Effector memory CD8-positive, alpha-beta T cell (primary cell): Measurements from ENCODE around the gene S100A4.
A peak's percentile ranks its signal among the peaks of the same experiment; 100 is the strongest.

ENCODE experiments used
- ATAC-seq: fragments of 150-1000 bp; cut with Tn5 transposase; replicated peaks from 2 replicates; pipeline ENCODE4 v1.10.0; 2021; ENCODE audit warnings: mild to moderate bottlenecking, moderate library complexity
- DNase-seq, 3 experiments: peaks; one replicate each; pipeline ENCODE4 v3.0.0; 2021
- H3K27ac Mint-ChIP-seq, 2 donors: one replicate each; pipeline ENCODE4 v1.8.0; 2022; ENCODE audit warnings: mild to moderate bottlenecking in 2 of 2, mixed read lengths in 2 of 2, moderate library complexity in 2 of 2
- H3K27me3 Mint-ChIP-seq, 2 donors: one replicate each; pipeline ENCODE4 v1.8.0; 2022; ENCODE audit warnings: mixed read lengths in 2 of 2
- H3K36me3 Mint-ChIP-seq: one replicate; pipeline ENCODE4 v1.8.0; 2022; ENCODE audit warnings: mild to moderate bottlenecking, moderate library complexity, mixed read lengths; ENCODE audit not compliant: insufficient read depth
- H3K4me1 Mint-ChIP-seq, 2 donors: one replicate each; pipeline ENCODE4 v1.8.0; 2022; ENCODE audit warnings: low read depth in 2 of 2, mixed read lengths in 2 of 2
- H3K4me3 Mint-ChIP-seq, 2 donors: one replicate each; pipeline ENCODE4 v1.8.0; 2022; ENCODE audit warnings: mild to moderate bottlenecking in 2 of 2, mixed read lengths in 2 of 2, moderate library complexity in 2 of 2
- H3K9me3 Mint-ChIP-seq, 2 donors: one replicate each; pipeline ENCODE4 v1.8.0; 2022; ENCODE audit warnings: mixed read lengths in 2 of 2

The S100A4 gene

DNA sequence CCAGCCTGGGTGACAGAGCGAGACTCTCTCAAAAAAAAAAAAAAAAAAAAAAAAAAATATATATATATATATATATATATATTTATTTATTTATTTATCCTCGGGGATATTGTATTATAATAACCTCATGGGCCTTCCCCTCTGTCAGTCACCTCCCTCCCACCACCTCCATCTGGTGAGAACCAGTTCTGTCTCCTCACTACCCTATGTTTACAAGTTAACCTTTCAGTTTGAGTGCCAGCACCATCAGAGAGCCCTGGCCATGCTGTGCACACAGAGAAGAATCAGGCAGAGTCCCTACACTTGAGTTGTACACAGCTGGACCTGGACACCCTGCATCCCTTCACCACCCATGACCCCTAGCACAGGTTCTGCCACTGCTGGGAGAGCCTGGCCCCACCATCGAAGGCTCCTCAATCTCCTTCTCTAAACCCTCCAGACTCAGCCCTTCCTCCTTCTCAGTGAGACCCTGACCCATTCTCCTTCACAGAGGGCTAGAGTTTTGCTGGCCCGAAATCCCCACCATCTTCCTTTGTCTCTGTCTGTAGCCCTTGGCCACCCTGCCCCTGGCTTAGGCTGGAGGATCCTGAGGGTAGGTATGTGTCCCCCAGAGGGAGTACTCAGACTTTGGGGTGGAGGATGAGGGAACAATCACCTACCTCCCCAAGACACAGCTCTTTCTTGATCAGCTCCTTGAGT lies 6.1 kb downstream of the S100A4 start:
- DNase-seq (no peak), ATAC-seq (no peak)
- H3K36me3 Mint-ChIP-seq: peaks cover 45% of the 10 kb centered on the region
- H3K4me3 Mint-ChIP-seq: peak overlapping the region; percentile 95 to 100
- no peaks in the 10 kb centered on the region for H3K27me3 Mint-ChIP-seq
- H3K4me1 Mint-ChIP-seq: peaks cover 67 to 70% of the 10 kb centered on the region in 2 donors
- no peaks in the 10 kb centered on the region for H3K9me3 Mint-ChIP-seq
- H3K27ac Mint-ChIP-seq: peak overlapping the region; percentile 93 to 94

DNA sequence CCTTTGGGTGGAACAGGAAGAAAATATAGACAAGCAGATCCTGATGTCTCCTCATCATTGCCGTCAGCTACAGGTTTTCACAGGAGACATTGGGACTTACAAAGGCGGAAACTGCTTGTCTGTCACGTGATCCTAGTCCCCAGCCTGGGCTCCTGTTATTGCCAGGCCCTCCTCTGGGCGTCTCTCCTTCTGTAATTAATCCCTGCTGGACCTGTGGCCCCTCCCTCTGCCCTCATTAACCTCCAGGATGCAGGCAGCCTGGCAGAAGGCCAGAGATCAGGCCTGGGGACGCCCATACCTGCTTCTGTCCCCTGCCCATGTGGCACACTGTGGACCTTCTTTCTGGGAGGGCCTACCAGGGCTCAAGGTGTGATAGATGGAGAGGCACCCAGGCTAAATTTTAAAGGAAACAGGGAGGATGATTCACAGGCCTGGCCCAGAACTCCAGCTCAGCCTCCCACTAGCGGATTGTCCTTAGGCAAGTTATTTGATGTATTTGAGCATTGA lies 7.2 kb downstream of the S100A4 start:
- peaks cover 47% of the 10 kb centered on the region for H3K36me3 Mint-ChIP-seq

DNA sequence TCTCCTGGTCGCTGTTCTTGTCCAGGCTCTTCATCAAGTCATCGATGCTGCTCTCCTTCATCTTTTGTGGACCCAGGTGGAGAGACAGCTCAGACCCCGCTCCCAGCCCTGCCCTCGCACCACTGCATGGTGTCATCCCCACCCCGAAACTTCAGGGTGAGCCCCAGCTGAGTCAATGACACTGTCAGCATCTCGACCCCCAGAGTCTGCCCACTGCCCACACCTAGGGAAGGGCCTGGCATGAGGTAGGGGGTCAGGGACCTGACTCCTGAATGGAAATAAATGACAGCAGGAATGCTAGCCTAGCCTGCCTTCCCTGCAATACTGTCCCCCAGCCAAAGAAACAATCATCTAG lies 8.3 kb downstream of the S100A4 start:
- H3K27me3 Mint-ChIP-seq: no peaks in the 10 kb centered on the region
- H3K9me3 Mint-ChIP-seq: no peaks in the 10 kb centered on the region
- DNase-seq (no peak), ATAC-seq (no peak)
- H3K27ac Mint-ChIP-seq: peak overlapping the region in 1 of 2 donors; percentile 95
- no peak overlapping the region for H3K4me3 Mint-ChIP-seq
- H3K36me3 Mint-ChIP-seq: peaks cover 45% of the 10 kb centered on the region
- H3K4me1 Mint-ChIP-seq: peaks cover 67 to 71% of the 10 kb centered on the region in 2 donors

More for the DNA sequence above, 7.2 kb downstream of the S100A4 start:
- no peak for ATAC-seq
- DNase-seq: no peak
- Mint-ChIP-seq H3K9me3 (no peaks in the 10 kb centered on the region), H3K27ac (no peak overlapping the region), H3K4me3 (no peak overlapping the region), H3K27me3 (no peaks in the 10 kb centered on the region), H3K4me1 (peaks cover 67 to 71% of the 10 kb centered on the region in 2 donors)

DNA sequence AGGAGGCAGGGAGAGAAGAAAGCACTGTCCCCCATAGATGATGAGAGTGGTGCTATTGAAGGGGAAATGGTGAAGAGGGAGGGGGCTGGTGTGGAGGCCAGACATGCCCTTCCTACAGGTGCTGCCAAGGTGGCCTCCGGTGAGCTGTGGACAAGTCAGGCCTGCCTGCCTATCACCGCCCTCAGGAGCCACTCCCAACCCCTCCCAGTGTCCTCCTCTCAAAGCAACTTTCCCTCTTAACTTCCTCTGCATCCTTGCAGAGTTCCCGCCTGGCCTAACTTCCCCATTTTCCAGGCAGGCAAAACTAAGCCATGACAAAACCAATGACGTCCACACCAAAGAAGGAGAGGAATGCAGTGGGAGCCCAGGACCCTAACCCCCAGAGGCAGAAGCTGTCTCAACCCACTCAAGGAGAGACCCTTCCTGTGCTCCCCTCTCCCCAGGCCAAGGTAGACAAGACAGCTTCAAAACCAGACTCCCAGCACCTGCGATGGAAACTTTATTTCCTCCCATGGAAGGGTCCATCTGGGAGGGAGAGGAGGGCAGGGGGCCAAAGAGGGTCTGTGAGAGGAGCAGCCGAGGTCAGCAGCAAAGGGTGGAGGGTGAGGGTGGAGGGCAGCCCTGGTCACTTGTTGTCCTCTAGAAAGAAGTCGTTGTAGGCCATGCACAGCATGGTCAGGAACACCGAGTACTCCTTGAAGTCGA lies 8.8 kb downstream of the S100A4 start:
- peaks cover 65 to 72% of the 10 kb centered on the region in 2 donors for H3K4me1 Mint-ChIP-seq
- peak overlapping the region; percentile 88 to 92 for H3K4me3 Mint-ChIP-seq
- DNase-seq (no peak), ATAC-seq (no peak)
- H3K9me3 Mint-ChIP-seq: no peaks in the 10 kb centered on the region
- no peaks in the 10 kb centered on the region for H3K27me3 Mint-ChIP-seq
- peak overlapping the region; percentile 91 to 95 for H3K27ac Mint-ChIP-seq
- peaks cover 47% of the 10 kb centered on the region for H3K36me3 Mint-ChIP-seq

DNA sequence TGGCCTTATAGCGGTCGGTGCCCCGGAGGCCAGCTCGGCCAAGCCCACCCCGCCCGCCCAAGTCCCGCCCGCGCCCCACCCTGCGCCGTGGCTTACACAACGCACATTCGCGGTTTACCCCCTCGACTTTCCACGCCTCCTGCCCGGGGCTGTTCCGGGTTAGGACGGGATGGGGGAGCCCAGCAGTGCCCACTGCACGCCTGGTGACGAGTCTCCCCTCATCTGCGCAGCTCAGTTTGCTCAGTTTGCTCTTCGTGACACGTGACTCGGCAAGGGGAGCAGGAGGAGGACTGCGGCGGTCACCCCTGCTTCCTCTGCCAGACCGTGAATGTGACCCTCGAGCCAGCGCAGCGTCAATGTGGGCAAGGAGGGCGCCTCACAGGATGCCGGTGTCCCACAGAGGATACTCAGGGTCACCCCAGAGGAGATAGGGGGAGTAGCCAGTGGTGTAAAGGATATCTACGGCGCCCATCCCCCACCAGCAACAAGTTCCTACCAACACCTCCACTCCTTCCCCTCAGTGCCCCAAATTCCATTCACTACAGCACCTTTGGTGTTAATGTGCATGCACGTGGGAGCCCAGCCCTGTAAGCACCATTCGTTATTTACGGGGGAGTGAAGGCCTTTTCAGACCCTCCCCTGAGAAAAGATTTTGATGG lies 9.5 kb downstream of the S100A4 start:
- peak overlapping the region; percentile 91 to 95 for H3K27ac Mint-ChIP-seq
- DNase-seq: peak; percentile 82 to 86 (median 84)
- H3K9me3 Mint-ChIP-seq: no peaks in the 10 kb centered on the region
- H3K4me1 Mint-ChIP-seq: peaks cover 65 to 70% of the 10 kb centered on the region in 2 donors
- peak; percentile 75 for ATAC-seq
- no peaks in the 10 kb centered on the region for H3K27me3 Mint-ChIP-seq
- H3K4me3 Mint-ChIP-seq: peak overlapping the region; percentile 88 to 92
- H3K36me3 Mint-ChIP-seq: peaks cover 45% of the 10 kb centered on the region

DNA sequence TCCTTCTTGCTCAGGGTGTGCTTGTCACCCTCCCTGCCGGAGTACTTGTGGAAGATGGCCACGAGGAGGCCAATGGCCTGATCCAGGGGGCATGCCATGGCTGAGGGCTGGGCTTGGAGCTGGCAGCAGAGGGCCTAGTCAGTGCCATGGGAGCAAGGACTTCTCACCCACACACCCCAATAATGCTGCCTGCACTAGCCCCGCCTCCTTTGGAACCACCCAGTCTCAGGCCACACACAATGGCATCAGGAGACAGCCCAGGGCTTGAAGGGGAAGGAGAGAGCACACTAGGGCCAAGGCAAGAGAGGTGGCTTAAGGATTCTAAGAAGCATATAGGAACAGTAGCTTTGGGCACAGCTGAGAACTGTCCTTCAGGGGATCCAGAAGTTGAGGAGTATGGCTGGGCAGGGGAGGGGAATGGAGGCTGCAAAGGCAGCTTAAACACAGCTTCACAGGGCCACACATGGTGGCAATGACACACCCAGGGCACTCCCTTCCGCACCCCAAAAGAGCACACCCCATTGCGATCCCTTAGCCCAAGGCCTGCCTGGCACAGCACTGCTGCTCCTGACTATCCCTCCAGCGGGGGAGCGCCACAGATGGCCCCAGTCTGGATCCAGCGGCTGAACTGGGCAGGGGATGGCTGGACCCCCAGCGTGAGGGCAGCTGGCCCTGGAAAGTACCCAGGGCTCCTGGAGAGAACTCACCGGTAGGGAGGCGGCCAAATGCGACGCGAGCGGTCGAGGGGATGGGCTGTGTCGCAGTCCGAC lies 10.2 kb downstream of the S100A4 start, which contains the start of gene S100A6:
S100A6 (minus strand) TSS at position 750 of the 770 bp plus-strand sequence; CDS start at position 98, 652 bp downstream.
- Mint-ChIP-seq H3K27ac (peak within 1 kb of the TSS; percentile 91 to 95), H3K4me1 (peaks cover 62 to 67% of the 10 kb centered on the region in 2 donors), H3K36me3 (peaks cover 45% of the 10 kb centered on the region), H3K9me3 (no peaks in the 10 kb centered on the region), H3K27me3 (no peaks in the 10 kb centered on the region), H3K4me3 (peak within 1 kb of the TSS; percentile 88 to 92)
- ATAC-seq: peak; percentile 30
- DNase-seq: peak; percentile 24 to 42 (median 34)

DNA sequence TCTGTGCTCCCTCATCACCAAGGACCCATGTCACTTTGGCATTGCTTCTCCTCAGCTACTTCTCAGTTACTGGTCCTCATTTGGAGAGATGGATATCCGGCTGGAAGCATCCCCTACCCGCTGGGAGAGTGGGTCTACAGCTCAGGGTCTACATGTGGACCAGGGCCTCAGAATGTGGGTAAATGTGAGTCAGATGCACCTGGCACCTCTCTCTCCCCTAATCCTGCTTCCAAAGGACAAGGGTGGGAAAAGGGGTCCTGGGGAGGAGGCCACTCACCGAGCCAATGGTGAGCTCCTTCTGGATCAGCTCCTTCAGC lies 10.7 kb downstream of the S100A4 start:
- DNase-seq (no peak), ATAC-seq (no peak)
- H3K4me1 Mint-ChIP-seq: peaks cover 57 to 62% of the 10 kb centered on the region in 2 donors
- H3K36me3 Mint-ChIP-seq: peaks cover 49% of the 10 kb centered on the region
- peak overlapping the region; percentile 91 to 95 for H3K27ac Mint-ChIP-seq
- no peaks in the 10 kb centered on the region for H3K27me3 Mint-ChIP-seq
- H3K9me3 Mint-ChIP-seq: no peaks in the 10 kb centered on the region
- peak overlapping the region; percentile 88 to 92 for H3K4me3 Mint-ChIP-seq

DNA sequence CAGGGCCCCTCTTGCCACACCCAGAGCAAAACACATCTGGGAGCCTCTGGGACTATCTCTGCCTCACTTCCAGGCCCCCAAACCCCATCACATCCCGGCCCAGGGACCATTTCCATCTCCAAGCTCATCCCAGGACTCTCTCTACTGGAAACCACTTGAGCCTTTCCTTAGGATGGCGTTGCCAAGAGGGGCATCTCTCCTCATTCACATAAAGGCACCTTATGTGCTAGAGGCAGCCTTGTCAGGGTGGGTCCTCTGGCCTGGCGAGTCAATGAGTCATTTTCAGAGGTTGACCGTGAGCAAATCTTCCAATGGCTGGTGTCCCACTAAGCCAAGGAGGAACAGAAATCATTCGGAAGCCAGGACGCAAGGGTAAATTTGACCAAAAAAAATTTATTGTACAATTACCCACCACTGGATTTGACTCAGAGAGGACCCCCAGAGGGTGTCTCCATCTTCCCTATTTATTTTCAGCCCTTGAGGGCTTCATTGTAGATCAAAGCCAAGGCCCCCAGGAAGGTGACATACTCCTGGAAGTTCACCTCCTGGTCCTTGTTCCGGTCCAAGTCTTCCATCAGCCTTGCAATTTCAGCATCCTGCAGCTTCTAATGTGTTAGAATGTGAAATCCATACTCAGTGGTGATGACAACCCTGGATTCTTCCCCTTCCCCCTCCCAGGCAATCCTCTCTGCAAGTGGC lies 11.2 kb downstream of the S100A4 start:
- H3K27ac Mint-ChIP-seq: peak overlapping the region; percentile 91 to 95
- H3K4me3 Mint-ChIP-seq: peak overlapping the region; percentile 88 to 92
- H3K4me1 Mint-ChIP-seq: peaks cover 52 to 57% of the 10 kb centered on the region in 2 donors
- ATAC-seq: no peak
- H3K27me3 Mint-ChIP-seq: no peaks in the 10 kb centered on the region
- H3K36me3 Mint-ChIP-seq: peaks cover 49% of the 10 kb centered on the region
- no peaks in the 10 kb centered on the region for H3K9me3 Mint-ChIP-seq
- no peak for DNase-seq

DNA sequence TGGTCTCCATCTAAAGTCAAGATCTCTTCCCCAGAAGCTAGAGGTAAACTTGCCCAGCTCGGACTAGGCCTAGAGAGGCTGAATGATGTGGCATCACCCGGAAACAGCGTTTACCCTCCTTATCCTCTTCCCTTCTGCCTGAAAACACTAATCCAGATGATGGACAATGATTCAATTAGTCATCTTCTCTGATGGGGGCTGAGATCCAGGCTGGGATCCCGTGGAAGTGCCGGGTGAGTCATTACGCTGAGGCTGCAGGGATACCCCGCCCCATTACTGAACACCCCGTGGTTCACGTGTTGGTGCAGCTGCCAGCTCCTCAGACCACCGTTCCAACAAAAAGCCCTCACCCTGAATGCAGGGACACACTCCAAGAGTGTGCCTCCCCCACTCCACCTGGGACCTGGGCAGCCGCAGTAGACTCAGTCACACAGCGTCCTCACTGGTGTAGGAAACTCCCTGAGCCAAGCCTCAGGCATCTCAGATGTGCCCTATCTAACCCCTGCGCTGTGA lies 11.9 kb downstream of the S100A4 start:
- Mint-ChIP-seq H3K36me3 (peaks cover 49% of the 10 kb centered on the region), H3K4me3 (peak overlapping the region; percentile 88 to 92), H3K27ac (peak overlapping the region; percentile 91 to 95), H3K27me3 (no peaks in the 10 kb centered on the region), H3K9me3 (no peaks in the 10 kb centered on the region), H3K4me1 (peaks cover 51 to 57% of the 10 kb centered on the region in 2 donors)
- no peak for DNase-seq
- no peak for ATAC-seq

DNA sequence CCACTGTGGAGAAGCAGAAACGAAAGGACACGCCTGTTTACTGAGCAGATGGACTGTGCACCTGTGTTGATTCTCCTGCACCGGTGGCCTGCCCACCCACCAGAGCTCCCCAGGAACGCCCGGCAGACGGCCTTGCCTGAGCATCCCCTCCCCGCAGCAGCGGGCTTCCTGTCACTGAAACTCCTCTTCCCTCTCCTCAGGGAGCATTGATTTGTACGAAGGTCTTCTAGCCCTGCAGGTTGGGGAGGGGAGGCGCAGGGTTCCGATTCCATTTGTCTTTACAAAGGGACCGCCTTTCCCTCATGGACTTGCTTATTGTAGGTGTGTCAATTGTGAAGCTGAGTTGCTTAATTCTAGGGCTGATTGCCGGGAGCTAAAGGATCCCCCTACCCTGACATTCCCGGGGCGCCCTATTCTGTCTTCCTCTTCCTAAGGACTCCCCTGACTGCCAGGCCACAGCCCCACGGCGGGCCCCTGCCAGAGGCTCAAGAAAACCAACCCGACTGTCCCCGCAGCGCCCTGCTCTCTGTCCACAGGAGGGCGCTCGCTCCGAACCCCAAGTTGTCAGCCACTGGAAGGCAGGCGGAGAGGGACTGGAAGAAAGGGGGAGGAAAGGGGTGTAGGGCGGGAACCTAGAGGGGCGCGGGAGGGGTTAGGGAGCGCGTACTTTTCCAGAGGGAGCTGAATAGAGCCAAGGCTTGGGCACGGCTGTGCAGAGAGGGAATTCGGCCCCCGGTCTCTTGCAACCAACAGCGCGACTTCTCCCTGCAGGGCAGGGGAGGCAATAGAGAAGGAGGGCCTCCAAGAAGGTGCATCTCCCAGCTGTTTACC lies 12.6 kb downstream of the S100A4 start:
- peak overlapping the region; percentile 91 to 95 for H3K27ac Mint-ChIP-seq
- H3K4me1 Mint-ChIP-seq: peaks cover 51 to 57% of the 10 kb centered on the region in 2 donors
- peak; percentile 69 to 77 (median 74) for DNase-seq
- no peaks in the 10 kb centered on the region for H3K27me3 Mint-ChIP-seq
- H3K4me3 Mint-ChIP-seq: peak overlapping the region; percentile 88 to 92
- H3K9me3 Mint-ChIP-seq: no peaks in the 10 kb centered on the region
- ATAC-seq: peak; percentile 10
- peaks cover 49% of the 10 kb centered on the region for H3K36me3 Mint-ChIP-seq

DNA sequence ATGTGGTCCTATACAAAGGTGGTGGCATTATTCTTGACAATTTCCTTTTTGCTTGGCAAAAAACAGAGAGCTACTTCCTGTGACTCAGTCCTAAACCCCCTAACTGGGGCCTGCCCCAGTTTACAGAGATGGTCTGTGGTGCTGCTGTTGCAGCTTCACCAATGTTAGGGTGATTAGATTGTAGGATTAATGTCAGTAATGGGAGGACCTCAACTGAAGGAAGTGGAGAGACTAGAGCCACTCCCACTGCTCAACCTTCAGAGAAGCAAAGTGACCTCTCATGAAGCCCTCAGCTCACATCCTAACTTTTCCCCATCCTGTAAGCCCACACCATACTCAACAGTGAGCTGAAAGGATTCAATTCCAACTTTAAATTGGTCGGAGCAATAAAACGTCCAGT lies 13.4 kb downstream of the S100A4 start:
- H3K4me3 Mint-ChIP-seq: peak overlapping the region; percentile 88 to 92
- peaks cover 52 to 55% of the 10 kb centered on the region in 2 donors for H3K4me1 Mint-ChIP-seq
- DNase-seq: peak; percentile 40 to 50 (median 40)

More for the DNA sequence above, 13.4 kb downstream of the S100A4 start:
- Mint-ChIP-seq H3K9me3 (no peaks in the 10 kb centered on the region), H3K36me3 (peaks cover 49% of the 10 kb centered on the region), H3K27ac (peak overlapping the region; percentile 91 to 95), H3K27me3 (no peaks in the 10 kb centered on the region)
- peak; percentile 44 for ATAC-seq
